PFSK-1 (cell line): Measurements from ENCODE around the gene SRP72.

Experiments used
- FOXP2 ChIP-seq: optimal IDR thresholded peaks from 2 replicates; pipeline ENCODE3; 2011; ENCODE audit warnings: borderline replicate concordance, control low read depth, inconsistent platforms; ENCODE audit not compliant: insufficient read depth; ENCODE audit errors: extremely low read length, extremely low read depth
- POLR2AphosphoS5 ChIP-seq: IDR thresholded peaks from 2 replicates; pipeline ENCODE4 v1.6.1; 2012; ENCODE audit warnings: low read depth, mild to moderate bottlenecking, control low read depth, low read length, moderate library complexity
- REST ChIP-seq, 2 experiments: IDR thresholded peaks; 2 replicates each; pipeline versions ENCODE4 v1.6.1 to v1.8.0; 2011 to 2012; ENCODE audit warnings: low read depth in 2 of 2, low read length in 2 of 2, control low read depth in 1 of 2, inconsistent platforms in 1 of 2, mild to moderate bottlenecking in 1 of 2, moderate library complexity in 1 of 2; ENCODE audit not compliant: insufficient read depth in 1 of 2
- SIN3A ChIP-seq: IDR thresholded peaks from 2 replicates; pipeline ENCODE4 v1.6.1; 2012; ENCODE audit warnings: mild to moderate bottlenecking, low read length, moderate library complexity, borderline replicate concordance; ENCODE audit not compliant: insufficient read depth
- TAF1 ChIP-seq: IDR thresholded peaks from 2 replicates; pipeline ENCODE4 v1.6.1; 2012; ENCODE audit warnings: low read length, control low read depth, borderline replicate concordance; ENCODE audit not compliant: insufficient read depth

- TF ChIP-seq REST (IDR thresholded peaks at IDR 0.05; ENCODE audit: insufficient read depth in 1 of 2, low read depth in 2 of 2, low read length in 2 of 2) = no peak
- no peak for TF ChIP-seq SIN3A
- no peak for TF ChIP-seq POLR2AphosphoS5
- TF ChIP-seq TAF1 = no peak
- no peak for TF ChIP-seq FOXP2
Observed at GRCh38 chr4:56513517-56513916, 46.1 kb downstream of the SRP72 start.
